Measurements from ENCODE around the gene STK32C.
A peak's percentile ranks its signal among the peaks of the same experiment; 100 is the strongest.
"Not testable (repeated sequence)": the region's sequence is repeated elsewhere in the genome, so short reads cannot be mapped to it uniquely, and the experiment has no call there.

Gene STK32C

DNA sequence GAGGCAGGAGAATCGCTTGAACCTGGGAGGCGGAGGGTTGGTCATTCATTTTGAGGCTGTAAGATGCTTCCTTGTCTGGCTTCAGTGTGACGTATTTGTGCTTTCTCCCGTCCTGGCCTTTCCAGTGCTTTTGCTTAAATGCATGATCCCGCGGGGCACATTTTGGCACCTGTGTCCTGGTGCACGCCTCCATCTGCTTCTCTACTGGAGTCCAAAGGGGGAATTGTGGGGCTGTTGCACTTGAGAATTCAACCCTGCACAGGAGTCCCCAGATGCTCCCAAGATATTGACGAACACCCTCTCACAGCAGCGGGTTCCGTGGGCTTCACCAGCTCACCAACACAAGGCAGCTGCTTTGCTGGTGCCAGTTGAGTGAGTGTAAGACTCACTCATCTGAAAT, 14.0 kb upstream of the STK32C start:
- FAIRE-seq, result no peak
- no peak for DNase-seq (ENCODE audit: extremely low spot score, insufficient read length, low read depth)

DNA sequence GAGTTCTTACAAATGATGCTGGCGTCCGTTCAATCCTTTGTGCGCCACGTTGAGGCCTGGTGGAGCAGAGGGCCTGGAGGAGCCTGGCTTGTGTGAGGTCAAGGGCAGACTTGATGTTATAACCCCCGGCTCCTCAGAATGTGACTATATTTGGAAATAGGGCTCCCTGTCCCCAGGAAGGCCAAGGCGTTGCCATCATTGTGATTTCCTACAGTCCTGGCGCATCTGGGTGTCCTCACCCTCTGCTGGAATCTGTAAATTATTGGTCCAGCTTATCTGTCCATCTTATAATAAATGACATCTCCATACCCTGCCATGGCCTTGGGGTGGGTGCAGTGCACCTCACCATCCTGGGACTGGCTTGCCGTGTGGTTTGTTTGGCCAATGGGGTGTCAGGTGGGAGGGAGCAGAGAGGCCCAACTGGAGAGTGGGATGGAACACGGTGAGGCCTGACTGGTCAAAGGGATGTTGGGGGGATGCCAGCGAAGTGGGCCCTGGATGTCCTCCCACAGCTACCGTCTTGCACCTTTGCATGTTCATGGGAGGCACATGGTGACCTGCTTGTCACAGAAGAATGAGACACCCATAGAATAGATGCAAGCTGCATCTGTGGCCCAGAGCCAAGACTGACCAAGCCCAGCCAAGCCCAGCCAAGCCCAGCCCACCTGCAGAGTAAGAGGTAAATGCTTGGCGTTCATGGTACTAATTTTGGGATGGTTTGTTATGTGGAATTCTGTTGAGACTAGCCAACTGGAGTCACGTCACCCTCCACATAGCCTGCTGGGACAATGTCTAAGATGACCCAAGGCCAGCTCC, 13.1 kb upstream of the STK32C start:
- no peak for FAIRE-seq
- no peak for DNase-seq (ENCODE audit: extremely low spot score, insufficient read length, low read depth)

DNA sequence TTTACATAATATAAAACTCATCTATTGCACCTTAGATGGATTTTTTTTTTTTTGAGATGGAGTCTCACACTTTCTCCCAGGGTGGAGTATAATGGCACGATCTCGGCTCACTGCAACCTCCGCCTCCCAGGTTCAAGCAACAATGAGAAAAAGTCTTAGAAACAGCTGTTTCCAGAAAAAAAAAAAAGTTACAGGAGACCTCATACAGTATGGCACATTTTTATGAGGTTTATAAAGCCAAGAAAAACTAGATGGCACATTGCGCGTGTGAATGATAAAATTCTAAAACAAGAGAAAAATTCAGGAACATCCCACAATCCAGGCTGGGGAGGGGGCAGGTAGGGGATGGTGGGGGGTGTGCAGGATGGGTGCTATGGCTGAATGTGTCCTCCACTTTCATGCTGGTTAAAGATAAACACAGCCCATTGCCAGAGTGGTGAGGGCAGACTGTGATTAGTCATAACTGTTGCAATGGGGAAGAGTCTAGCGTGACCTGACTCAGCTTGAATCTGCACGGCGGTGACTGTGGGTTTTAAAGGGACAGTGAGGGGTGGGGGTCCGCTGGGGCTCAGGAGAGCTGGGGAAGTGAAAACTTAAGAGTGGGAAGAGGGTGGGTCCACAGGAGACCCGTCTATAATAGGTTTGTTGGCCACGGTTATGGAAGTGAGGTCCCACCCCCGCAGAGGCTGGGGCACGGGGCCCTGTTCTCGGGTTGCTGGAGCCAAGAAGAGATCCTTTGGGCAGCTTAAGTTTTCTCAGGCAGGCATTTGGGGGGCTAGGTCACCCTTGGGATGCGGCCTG, 12.3 kb upstream of the STK32C start:
- FAIRE-seq (peak; percentile 97), DNase-seq (ENCODE audit: extremely low spot score, insufficient read length, low read depth) (peak; percentile 80)

DNA sequence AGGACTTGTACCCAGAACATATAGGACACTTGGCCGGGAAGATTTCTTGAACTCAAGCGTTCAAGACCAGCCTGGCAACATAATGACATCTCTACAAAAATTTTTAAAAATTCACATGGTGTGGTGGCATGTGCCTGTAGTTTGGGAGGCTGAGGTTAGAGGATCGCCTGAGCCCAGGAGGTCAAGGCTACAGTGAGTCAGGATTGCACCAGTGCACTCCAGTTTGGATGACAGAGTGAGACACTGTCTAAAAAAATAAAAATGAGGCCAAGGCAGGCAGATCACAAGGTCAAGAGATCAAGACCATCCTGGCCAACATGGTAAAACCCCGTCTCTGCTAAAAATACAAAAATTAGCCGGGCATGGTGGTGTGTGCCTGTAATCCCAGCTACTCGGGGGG, 9.7 kb upstream of the STK32C start:
- FAIRE-seq, result not testable (repeated sequence)

DNA sequence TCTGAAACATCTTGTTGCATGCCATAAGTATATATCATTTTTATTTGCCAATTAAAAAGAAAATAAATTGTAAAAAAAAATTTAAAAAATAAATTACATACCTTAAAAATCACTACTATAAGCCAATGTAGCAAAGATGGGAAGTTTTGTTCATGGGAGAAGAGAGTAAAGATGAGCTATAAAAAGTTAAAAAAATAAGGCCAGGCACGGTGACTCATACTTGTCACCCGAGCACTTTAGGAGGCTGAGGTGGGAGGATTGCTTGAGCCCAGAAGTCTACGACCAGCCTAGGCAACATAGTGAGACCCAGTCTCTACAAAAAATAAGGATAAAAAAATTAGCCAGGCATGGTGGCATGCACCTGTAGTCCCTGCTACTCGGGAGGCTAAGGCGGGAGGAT, 8.4 kb upstream of the STK32C start:
- no peak for DNase-seq (ENCODE audit: extremely low spot score, insufficient read length, low read depth)
- FAIRE-seq, result no peak

More for the DNA sequence above, 9.7 kb upstream of the STK32C start:
- not testable (repeated sequence) for DNase-seq (ENCODE audit: extremely low spot score, insufficient read length, low read depth)

DNA sequence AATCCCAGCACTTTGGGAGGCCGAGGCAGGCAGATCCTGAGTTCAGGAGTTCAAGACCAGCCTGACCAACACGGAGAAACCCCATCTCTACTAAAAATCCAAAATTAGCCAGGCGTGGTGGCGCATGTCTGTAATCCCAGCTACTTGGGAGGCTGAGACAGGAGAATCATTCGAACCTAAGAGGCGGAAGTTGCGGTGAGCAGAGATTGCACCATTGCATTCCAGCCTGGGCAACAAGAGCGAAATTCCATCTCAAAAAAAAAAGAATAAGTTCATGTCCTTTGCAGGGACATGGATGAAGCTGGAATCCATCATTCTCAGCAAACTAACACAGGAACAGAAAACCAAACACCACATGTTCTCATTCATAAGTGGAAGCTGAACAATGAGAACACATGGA, 7.1 kb upstream of the STK32C start:
- FAIRE-seq; DNase-seq (ENCODE audit: extremely low spot score, insufficient read length, low read depth): not testable (repeated sequence)

DNA sequence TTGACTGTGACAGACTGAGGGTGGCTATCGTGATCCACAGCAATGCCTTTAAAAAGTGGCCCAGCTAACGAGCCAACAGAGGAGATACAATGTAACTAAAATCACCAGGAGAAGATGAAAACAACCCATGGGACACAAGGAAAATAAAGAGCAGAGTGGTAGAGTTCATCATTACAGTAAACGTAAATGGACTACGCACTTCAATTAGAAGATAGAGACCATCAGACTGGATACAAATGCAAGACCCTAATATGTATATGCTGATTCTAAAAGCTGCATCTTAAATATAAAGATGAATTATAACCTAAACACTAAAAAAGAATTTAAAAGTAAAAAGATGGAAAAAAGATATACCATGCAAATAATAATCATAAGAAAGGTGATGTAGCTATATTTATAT, 6.6 kb upstream of the STK32C start:
- FAIRE-seq, result no peak
- DNase-seq (ENCODE audit: extremely low spot score, insufficient read length, low read depth), result no peak

DNA sequence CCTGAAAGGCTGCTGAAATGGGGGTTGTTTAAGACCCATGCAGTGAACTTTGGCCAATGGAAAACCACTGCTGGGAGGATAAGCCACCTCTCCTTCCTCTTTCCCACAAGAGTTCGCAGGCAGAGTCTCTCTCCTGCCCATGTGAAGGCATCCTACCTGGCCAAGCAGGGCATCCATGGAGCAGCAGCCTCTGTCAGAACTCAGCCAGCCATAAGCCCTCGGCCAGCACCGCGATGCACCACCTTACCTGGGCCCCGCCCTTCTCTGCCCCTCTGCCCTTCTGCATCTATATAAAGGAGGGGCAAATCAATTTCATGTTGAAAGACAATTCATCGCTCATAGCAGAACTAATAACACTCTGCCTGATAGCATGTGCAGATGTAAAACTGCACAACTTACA, 6.1 kb upstream of the STK32C start:
- no peak for DNase-seq (ENCODE audit: extremely low spot score, insufficient read length, low read depth)
- FAIRE-seq, result no peak

DNA sequence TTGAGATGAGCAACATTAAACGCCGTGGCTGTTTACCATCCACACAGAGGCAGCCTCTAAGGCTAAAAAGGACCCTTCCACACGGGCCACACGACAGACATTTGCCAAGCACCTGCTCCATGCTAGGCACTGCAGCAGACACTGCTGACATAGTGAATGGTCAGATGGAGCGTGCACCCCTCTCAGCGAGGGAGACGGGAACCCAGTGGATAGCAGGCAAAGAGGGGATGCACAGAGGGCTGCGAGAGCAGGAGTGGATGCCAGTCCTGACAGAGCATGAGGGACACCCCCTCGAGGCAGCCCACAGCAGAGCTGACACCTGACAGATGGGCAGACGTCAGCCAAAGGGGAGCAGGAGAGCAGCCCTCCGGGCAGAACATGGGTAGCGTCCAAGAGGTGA, 5.6 kb upstream of the STK32C start:
- DNase-seq (ENCODE audit: extremely low spot score, insufficient read length, low read depth) (no peak), FAIRE-seq (no peak)

DNA sequence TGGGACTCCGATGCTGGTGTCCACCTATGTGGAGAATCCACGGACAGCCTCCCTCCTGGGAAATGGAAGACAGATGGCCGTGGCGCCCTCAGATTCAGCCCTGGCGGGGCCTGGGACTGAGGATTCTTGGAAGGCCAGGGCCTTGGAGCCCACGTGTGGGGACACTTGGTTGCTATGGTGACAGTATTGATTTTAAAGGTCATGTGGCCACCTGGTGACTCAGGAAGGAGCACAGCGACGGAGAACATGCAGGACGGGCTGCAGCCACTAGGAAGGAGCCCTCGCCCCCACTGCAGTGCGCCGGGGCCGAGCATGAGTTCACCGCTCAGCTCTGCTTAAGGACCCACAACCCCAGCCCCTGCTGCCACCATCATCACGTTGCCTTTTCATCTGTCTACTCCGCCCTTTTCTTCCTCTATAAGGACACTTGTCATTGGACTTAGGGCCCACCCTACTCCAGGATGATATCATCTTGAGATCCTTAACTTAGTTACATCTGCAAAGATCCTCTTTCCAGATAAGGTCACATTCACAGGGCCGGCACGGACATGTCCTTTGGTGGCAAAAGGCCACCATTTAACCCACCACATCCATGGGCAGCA, 3.7 kb upstream of the STK32C start:
- no peak for FAIRE-seq

DNA sequence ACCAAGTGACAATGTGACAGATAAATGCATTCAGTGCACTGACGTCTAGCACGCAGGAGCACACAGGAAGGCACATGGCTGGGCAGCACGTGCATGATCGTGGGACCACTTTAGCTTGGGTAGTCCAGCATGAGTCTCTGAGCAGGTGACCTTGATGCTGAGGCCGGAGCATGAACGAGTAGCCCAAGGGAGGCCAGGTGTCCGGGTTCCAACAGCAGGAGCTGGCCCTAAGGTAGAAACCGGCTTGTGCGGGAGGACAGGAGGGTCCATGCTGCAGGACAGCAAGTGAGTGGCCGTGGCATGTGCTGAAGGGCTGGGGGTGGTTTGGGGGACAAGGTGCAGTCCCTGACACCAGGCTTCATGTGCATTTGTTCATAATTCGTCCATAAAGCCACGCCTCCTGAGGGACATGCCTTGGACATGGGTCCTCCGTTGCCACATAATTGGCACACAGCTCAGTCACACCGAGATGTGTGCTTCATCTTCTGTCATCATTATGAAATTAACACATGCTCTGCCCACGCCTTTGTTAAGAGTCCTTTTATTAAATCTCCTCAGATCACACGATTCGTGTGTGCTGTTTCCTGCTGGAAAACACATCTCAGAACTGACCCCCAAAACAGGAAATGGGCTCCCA, 3.1 kb upstream of the STK32C start:
- no peak for FAIRE-seq
- DNase-seq (ENCODE audit: extremely low spot score, insufficient read length, low read depth), result no peak

More for the DNA sequence above, 3.7 kb upstream of the STK32C start:
- DNase-seq (ENCODE audit: extremely low spot score, insufficient read length, low read depth), result no peak

DNA sequence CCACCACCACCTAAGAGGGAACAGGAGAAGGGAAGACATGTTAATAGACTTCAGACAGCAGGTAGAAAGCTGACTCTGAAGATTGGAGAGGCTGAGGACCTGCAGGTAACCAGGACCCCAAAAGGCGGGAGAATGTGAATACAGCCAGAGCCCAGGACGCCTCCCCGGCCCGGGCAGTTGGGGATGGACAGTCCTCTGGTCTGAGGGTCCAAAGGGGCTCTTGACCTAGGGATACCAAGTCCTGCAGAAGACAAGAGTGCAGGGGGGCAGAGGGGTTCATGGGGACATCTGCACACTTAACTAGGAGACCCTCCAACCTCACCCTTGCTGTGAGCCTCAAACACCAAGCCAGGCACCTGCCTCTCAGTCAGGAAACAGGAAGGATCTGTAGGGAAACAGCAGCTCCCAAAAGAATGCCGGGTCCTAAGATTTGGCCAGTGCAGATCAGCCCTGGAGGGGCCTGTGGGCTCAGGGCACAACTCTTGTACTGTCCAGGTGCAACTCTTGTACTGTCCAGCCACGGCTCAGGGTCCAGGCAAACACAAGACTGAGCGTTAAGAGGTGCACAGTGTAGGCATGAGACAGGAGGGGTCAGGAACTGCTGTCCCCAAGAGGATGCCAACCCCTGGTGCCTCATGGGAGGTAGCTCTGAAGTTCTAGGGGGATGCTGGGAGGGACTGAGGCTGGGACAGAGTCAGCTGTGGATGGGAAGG, 2.3 kb upstream of the STK32C start:
- FAIRE-seq (no peak), DNase-seq (ENCODE audit: extremely low spot score, insufficient read length, low read depth) (no peak)

DNA sequence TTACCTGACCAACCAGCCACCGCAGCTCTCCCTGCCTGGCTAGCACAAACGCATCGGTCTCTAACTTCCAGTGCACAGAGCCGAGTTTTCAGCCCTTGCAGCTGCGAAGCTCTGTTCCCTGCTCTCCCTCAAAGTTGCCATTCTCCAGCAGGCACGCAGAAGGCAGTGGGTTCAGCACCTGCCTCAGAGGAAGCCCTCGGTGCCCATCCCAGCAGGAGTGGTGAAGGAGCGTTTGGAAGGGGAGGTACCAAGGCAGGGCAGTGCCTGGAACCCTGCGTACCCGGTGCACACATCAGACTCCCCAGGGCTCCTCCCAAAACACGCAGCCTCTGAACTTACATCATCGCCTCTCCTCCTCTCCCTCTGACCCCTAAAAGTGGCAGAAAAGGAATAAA, 1.7 kb upstream of the STK32C start:
- DNase-seq (ENCODE audit: extremely low spot score, insufficient read length, low read depth) (no peak), FAIRE-seq (no peak)

DNA sequence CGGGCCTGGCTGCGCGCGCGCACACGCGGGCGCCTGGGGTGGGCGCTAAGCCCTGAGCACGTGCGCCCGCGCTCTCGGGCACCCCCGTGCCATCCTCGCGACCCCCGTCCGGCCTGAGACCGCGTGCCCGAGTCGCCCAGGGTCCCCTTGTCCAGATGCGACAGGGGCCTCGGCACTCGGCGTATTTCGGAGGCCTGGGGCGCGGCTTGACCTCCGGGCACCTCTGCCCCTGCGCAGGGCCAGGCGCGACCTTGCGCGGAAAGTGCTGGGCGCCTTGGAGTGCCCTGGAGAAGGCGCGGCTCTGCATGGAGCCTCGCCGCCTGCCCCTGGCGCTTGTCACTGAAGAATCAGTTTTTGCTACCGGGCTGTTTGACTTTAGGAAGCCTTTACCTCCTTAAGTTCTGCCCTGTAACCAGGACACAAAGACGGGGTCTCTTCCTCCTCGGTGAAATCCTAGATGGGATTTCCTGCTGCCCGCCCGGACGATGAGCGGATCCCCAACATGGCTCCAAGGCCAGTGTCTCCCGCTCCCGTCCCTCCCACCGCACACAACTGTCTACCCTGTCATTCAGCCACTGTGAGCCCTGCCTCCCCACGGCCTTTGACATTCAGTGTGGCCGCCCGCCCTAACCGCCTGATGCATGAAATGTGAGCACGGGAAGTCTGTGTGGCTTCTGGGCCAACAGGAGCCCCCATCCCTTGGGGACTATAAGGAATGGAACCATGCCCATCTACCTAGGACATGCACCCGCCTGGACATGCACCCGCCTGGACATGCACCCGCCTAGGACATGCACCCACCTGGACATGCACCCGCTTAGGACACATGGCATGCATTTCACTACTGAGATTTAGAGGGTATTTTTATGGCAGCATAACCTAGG, 1.1 kb upstream of the STK32C start:
- FAIRE-seq (no peak), DNase-seq (ENCODE audit: extremely low spot score, insufficient read length, low read depth) (no peak)

DNA sequence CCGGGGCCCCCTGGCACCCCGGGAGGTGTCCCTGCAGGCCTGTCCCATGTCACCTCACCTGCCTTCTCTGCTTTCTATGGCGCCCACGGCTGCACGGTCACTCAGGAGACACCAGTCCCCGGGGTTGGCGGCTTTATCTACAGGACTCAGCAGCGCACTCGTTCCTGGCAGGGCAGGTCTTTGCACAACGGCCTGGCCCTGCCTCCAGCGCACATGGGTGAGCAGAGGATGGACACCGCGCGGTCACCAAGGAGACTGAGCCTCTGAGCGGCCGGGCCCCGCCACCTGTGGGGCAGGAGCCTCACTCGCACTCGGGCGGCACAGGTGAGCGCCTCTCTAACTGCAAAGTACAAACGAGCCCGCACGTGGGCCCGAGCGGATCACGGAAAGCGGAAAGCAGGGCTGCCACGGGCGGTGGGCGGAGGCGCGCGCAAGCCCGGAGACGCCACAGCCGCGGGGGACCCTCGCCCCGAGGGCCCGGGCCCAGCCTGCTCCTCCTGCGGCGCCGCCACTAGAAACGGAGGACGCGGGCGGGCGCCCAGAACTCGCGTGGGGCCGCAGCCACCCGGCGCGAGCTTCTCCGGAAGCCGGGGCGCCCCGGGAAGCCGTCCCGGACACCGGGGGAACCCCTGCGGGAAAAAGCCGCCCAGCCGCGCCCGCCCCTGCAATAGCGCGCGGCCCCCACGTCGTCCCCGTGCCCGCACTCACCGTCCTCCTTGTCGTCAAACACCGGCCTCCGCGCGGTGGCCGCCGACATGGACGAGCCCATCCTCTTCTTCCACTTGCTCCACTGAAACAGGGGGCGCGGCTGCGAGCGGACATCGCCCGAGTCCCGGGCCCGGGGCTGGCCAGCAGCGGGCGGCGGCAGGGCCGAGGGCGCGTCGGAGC, 642 bp downstream of the STK32C start:
- FAIRE-seq, result no peak

DNA sequence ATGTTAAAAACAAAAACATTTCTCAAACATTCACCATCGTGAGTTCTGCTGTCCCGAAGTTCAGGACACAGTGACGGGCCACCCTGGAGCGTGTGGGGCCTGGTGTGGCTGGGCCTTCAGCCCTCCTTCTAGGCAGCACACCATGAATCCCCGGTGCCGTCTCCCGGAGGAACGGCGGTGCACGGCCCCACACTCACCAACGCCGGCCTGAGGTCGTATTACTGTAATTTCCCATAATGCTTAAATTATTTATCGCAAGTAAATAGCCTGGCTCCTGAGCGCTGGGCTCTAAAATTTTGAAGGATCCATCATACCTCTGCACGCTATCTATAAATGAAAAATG, 1.4 kb downstream of the STK32C start:
- DNase-seq (ENCODE audit: extremely low spot score, insufficient read length, low read depth), result no peak
- FAIRE-seq, result no peak

More for the DNA sequence above, 642 bp downstream of the STK32C start:
- no peak for DNase-seq (ENCODE audit: extremely low spot score, insufficient read length, low read depth)

DNA sequence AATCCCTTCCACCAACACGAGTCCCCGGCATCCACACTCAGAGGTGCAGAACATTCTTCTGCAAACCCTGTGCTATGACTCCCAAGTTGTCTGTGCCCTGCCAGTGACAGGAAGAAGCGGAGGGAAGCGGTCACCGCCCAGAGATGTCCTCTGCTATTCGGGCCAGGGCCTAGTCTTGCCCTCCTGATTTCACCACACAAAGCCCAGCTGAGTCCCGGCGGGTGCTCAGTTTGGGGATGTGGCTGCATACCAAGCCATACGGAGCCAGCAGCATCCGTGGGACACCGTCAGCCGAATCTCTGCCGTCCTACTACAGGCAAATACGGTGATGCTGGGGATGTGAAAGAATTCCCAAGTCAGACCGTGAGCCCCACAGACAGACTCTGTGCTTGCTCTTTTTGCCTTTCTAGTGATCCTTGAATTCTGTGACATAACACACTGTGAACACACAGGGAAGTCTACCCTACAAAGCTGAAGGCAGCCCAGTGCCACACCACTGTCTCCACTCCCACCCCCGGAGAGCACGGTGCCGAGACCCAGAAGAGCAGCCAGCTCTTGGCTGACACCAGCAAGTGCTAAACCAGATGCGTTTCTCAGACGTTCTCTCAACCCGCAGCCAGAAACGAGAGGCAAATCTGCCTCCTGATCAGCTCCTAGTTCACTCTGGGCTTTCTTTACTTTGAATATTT, 2.0 kb downstream of the STK32C start:
- DNase-seq (ENCODE audit: extremely low spot score, insufficient read length, low read depth) (no peak), FAIRE-seq (no peak)

All from GM18507 (cell line).